ENCODE measurements around the gene EVPL.

GRCh38 chr17:75994802-75995370 is 32.2 kb downstream of the EVPL start:
- TF ChIP-seq CTCF (IDR thresholded peaks at IDR 0.05): no peak
- no peak for TF ChIP-seq POLR2A (IDR thresholded peaks at IDR 0.05)

All from right lobe of liver (tissue), 4 donors.